ENCODE data around the gene SNX13.

- no peak for TF ChIP-seq CTCF (IDR thresholded peaks at IDR 0.05)
- TF ChIP-seq POLR2A (IDR thresholded peaks at IDR 0.05) = no peak
These were observed 182.3 kb downstream of the SNX13 start for GRCh38 chr7:17758008-17758407.

Data from esophagus squamous epithelium (tissue), 4 donors.